Stomach (tissue), 4 donors: ENCODE data around the gene MYCN.

ENCODE experiments used
- CTCF ChIP-seq, 7 experiments: fragments of 450-650 bp in 4 of 7; fragments of 200-600 bp in 3 of 7; sonication (generic) in 3 of 7; IDR thresholded peaks; one replicate each; pipeline ENCODE4 v1.5.1; 2016 to 2019; ENCODE audit warnings: antibody characterized with exemption in 7 of 7, control low read depth in 2 of 7, mild to moderate bottlenecking in 1 of 7
- POLR2A ChIP-seq, 4 donors: fragments of 450-650 bp; IDR thresholded peaks; one replicate each; pipeline ENCODE4 v1.6.1; 2016; ENCODE audit warnings: antibody characterized with exemption in 4 of 4, control low read depth in 2 of 4, mild to moderate bottlenecking in 1 of 4, moderate library complexity in 1 of 4

- TF ChIP-seq CTCF (IDR thresholded peaks at IDR 0.05) (no peak), POLR2A (IDR thresholded peaks at IDR 0.05) (no peak)
Measured at GRCh38 chr2:15929861-15930260, 10.5 kb upstream of the MYCN start.
